ENCODE results near the gene SLC16A10.

SLC16A10 gene

GRCh38 chr6:111204305-111204704, 117.0 kb downstream of the SLC16A10 start:
- TF ChIP-seq TAF1 (IDR thresholded peaks at IDR 0.05; ENCODE audit: borderline replicate concordance, insufficient read depth, low read length) = no peak
- TF ChIP-seq FOXP2 (optimal IDR thresholded peaks at IDR 0.05; ENCODE audit: borderline replicate concordance, extremely low read depth, extremely low read length, insufficient read depth) = no peak
- no peak for TF ChIP-seq POLR2AphosphoS5 (IDR thresholded peaks at IDR 0.05; ENCODE audit: low read depth, low read length)
- TF ChIP-seq REST (IDR thresholded peaks at IDR 0.05; ENCODE audit: insufficient read depth in 1 of 2, low read depth in 2 of 2, low read length in 2 of 2) = no peak

- TF ChIP-seq POLR2AphosphoS5 (IDR thresholded peaks at IDR 0.05; ENCODE audit: low read depth, low read length) = no peak
- no peak for TF ChIP-seq SIN3A (IDR thresholded peaks at IDR 0.05; ENCODE audit: borderline replicate concordance, insufficient read depth, low read length)
- no peak for TF ChIP-seq FOXP2 (optimal IDR thresholded peaks at IDR 0.05; ENCODE audit: borderline replicate concordance, extremely low read depth, extremely low read length, insufficient read depth)
- TF ChIP-seq REST (IDR thresholded peaks at IDR 0.05; ENCODE audit: insufficient read depth in 1 of 2, low read depth in 2 of 2, low read length in 2 of 2) = no peak
- no peak for TF ChIP-seq TAF1 (IDR thresholded peaks at IDR 0.05; ENCODE audit: borderline replicate concordance, insufficient read depth, low read length)
Measured at GRCh38 chr6:111204881-111205280, 117.6 kb downstream of the SLC16A10 start.

DNA sequence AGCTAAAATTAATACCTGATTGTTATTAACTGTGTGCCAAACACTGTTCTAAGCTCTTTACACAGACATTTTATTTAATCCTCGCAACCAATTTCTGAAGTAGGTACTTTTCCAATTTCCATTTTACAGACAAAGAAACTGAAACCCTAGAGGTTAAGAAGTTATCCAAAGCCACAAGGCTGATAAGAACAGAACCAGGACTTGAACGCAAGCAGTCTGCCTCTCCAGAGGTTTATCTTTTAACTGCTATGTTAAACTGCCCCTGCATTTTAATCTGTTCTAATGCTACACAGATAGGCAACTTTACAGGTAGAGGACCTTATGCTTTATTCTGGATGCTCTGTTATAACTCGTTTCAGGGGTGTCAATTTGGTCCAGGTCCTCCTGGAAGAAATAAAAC, 118.2 kb downstream of the SLC16A10 start:
- TF ChIP-seq TAF1 (IDR thresholded peaks at IDR 0.05; ENCODE audit: borderline replicate concordance, insufficient read depth, low read length) (no peak), REST (IDR thresholded peaks at IDR 0.05; ENCODE audit: insufficient read depth in 1 of 2, low read depth in 2 of 2, low read length in 2 of 2) (no peak), FOXP2 (optimal IDR thresholded peaks at IDR 0.05; ENCODE audit: borderline replicate concordance, extremely low read depth, extremely low read length, insufficient read depth) (no peak), POLR2AphosphoS5 (IDR thresholded peaks at IDR 0.05; ENCODE audit: low read depth, low read length) (no peak), SIN3A (IDR thresholded peaks at IDR 0.05; ENCODE audit: borderline replicate concordance, insufficient read depth, low read length) (no peak)

- TF ChIP-seq REST (IDR thresholded peaks at IDR 0.05; ENCODE audit: insufficient read depth in 1 of 2, low read depth in 2 of 2, low read length in 2 of 2) = no peak
- no peak for TF ChIP-seq FOXP2 (optimal IDR thresholded peaks at IDR 0.05; ENCODE audit: borderline replicate concordance, extremely low read depth, extremely low read length, insufficient read depth)
- TF ChIP-seq TAF1 (IDR thresholded peaks at IDR 0.05; ENCODE audit: borderline replicate concordance, insufficient read depth, low read length) = no peak
- no peak for TF ChIP-seq POLR2AphosphoS5 (IDR thresholded peaks at IDR 0.05; ENCODE audit: low read depth, low read length)
- no peak for TF ChIP-seq SIN3A (IDR thresholded peaks at IDR 0.05; ENCODE audit: borderline replicate concordance, insufficient read depth, low read length)
Measured at GRCh38 chr6:111207141-111207858, 120.0 kb downstream of the SLC16A10 start.
